GM12873 (cell line): ENCODE results near the gene CBLN3.
A peak's percentile ranks its signal among the peaks of the same experiment; 100 is the strongest.

ENCODE experiments used
- TF ChIP-seq, protein P1 (sequence below): IDR thresholded peaks from 2 replicates; pipeline ENCODE4 v1.5.1; 2012; ENCODE audit warnings: low read depth, mild to moderate bottlenecking, moderate library complexity, low read length, control low read depth; ENCODE audit not compliant: insufficient read depth; ENCODE audit errors: missing control alignments

Gene CBLN3

DNA sequence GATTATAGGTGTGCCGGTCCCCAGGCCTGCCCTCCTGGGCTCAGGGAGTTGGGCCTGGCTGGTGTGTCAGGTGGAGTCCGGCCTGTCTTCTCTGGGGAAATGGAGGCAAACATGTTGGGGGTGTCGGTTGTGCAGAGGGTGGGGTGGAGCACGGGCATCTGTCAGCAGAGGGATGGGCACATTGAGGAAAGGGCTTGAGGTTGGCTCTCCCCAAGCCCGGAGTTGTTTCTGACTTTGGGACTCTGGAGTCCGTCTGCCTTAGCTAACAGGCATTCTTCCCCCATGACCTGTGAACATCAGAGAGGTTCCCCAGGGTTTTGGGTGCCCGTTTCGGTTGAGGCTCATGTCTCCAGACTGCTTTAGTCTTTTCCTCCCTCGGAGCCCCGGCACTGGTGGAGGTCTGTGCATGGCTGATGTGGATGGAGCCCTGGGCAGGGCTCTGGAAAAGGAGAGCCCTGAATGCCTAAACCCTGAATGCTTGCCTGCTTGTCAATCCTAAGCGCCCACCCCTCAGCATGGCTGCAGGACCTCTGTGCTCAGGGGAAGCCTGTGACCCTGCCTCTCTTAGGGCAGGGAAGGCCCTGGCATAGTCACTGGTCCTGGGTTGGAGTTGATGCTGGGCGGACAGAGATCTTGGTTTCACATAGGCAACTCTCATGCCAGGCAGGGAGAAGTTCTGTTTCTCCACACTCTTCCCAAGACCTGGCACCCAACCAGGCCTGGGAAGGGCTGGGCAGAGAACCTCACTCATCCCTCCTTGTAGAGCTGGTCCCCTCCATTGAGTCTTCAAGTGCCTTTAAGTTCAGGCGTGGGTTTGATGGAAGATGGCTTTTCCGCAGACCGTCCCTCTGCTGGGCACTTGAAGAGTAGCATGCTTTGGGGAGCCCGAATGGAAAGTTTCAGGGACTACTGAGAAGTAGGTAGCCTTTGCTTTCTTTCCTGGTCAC, 17.8 kb downstream of the CBLN3 start:
- TF ChIP-seq, protein P1, sequence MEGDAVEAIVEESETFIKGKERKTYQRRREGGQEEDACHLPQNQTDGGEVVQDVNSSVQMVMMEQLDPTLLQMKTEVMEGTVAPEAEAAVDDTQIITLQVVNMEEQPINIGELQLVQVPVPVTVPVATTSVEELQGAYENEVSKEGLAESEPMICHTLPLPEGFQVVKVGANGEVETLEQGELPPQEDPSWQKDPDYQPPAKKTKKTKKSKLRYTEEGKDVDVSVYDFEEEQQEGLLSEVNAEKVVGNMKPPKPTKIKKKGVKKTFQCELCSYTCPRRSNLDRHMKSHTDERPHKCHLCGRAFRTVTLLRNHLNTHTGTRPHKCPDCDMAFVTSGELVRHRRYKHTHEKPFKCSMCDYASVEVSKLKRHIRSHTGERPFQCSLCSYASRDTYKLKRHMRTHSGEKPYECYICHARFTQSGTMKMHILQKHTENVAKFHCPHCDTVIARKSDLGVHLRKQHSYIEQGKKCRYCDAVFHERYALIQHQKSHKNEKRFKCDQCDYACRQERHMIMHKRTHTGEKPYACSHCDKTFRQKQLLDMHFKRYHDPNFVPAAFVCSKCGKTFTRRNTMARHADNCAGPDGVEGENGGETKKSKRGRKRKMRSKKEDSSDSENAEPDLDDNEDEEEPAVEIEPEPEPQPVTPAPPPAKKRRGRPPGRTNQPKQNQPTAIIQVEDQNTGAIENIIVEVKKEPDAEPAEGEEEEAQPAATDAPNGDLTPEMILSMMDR = peak; percentile 83

DNA sequence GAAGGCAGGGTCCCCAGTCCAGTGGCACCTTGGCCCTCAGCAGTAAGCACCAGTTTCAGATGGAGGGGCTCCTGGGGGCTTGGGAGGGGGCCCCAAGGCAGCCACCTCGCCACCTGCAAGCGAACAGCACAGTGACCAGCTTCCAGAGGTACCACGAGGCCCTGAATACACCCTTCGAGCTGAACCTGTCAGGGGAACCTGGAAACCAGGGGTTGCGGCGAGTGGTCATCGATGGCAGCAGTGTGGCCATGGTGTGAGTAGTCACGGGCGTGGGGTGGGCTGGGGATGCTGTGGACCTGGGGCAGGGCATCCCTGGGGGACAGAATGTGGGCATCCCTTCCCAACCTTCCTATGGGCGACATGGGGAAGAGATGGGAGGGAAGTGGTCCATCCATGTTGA, 19.5 kb downstream of the CBLN3 start:
- TF ChIP-seq, protein P1 = no peak

DNA sequence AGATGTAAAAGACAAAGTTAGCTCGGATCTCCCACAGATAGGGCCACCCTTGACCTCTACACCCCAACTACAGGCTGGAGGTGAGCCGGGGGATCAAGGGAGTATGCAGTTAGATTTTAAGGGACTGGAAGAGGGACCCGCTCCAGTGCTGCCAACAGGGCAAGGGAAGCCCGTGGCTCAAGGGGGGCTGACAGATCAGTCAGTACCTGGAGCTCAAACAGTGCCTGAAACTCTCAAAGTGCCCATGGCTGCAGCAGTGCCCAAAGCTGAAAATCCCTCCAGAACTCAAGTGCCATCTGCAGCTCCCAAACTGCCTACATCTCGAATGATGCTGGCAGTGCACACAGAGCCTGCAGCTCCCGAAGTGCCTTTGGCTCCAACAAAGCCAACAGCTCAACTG, 20.3 kb downstream of the CBLN3 start:
- TF ChIP-seq, protein P1 = no peak

DNA sequence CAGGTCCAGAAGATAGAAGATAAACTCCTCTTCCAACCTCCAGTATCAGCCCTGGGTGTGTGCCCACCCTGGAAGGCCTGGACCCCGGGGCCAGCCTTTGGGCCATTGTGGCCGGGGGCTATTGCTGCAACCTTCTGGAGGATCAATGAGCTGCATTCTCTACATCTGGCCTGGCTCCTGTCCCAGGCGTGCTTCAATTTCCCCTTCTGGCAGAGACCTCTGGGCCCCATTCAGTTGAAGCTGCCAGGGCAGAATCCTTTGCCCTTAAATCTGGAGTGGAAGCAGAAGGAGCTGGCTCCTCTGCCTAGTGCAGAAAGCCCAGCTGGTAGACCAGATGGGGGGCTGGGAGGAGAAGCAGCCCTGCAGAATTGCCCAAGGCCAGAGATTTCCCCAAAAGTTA, 20.7 kb downstream of the CBLN3 start:
- TF ChIP-seq, protein P1 = no peak

DNA sequence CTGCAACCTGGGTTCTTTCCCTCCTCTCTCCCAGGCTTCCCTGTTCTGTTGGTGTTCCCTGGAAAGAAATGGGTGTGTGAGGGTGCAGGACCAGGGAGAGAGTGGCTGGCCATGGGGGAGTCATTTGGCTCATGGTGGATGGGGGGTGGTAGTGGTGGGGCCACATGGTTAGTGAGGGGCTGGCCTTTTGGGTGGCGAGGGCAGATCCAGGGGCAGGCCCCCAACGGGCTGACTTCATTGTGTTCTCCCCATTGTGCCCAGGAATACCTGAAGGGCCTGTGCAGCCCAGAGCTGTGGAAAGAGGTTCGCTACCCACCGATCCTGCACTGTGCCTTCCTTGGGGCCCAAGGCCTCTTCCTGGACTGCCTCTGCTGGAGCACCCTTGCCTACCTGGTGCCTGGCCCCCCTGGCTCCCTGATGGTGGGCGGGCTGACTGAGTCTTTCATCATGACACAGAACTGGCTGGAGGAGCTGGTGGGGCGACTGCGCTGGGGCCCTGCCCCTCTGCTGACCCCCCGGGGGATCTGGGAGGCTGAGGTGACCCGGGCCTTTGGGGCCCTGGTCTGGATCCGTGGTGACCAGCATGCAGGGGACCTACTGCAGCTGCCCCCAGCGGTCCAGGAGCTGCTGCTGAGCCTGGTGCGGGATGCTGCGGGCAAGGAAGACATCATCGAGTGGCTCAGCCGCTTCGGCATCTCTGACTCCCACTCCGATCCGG, 21.7 kb downstream of the CBLN3 start:
- TF ChIP-seq, protein P1 = no peak

DNA sequence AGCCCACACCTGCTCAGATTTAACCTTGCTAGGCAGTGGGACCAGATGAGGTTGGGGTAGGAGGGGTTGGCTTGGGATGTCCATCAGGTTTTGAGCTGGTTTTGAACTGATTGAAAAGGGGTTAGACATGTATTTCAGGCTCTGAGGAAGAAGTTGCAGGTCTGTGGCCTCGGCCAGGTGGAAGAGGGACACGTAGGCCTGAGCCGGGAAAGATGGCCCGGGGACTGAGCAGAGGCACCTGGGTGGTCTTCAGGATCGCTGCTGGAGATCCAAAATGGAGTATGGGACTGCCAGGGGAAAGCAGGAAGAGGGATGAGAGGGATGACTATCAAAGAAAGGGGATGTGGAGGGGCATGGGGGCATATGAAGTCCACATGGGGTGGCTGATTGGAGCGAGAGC, 23.1 kb downstream of the CBLN3 start:
- TF ChIP-seq, protein P1 = no peak

DNA sequence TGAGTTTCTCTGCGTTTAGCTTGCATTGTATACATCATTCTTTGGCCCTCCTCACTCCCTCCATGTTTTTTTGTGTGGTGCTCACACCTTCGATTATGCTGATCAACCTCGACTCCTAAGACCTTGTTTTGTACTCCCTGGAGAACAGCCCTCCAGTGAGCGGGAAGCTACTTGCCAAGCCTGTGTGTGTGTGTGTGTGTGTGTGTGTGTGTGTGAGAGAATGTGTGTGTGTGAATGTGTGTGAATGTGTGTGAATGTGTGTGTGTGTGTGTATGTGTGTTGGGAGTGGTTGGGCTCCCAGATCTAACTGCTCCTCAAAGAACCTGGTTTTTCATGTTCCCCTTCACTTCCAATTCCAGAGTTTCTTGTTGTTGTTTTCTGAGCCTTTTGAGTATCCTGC, 24.7 kb downstream of the CBLN3 start:
- TF ChIP-seq, protein P1 = no peak
